ENCODE data around the gene ANKRD63.

DNA sequence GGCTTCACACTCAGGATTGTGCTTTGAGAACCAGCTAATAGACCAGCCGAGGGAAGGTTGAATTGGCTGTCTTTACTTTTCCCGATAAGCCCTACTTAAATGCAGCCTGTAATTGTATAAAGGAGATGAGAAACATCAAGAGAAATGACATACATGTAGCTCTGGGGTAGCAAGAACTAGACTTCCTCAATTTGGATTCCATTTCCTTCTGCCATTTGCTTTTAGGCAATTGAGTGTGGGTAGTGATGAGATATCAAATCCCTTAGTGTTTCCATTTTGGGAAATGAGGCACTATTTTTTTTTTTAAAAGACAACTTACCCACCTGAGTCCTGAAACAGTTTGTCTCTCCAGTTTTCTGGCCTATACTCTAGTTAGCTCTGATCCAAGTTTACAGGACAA lies 42.8 kb upstream of the ANKRD63 start:
- TF ChIP-seq CTCF (IDR thresholded peaks at IDR 0.05) (no peak), EP300 (IDR thresholded peaks at IDR 0.05) (no peak), POLR2A (IDR thresholded peaks at IDR 0.05) (no peak), POLR2AphosphoS5 (IDR thresholded peaks at IDR 0.05) (no peak)
